HG02840 (cell line): ENCODE data around the gene KIF22.
"Not testable (repeated sequence)": the region's sequence is repeated elsewhere in the genome, so short reads cannot be mapped to it uniquely, and the experiment has no call there.

Experiments used
- ATAC-seq: cut with Tn5 transposase; IDR thresholded peaks from one replicate; pipeline ENCODE4 v1.9.1; 2021; ENCODE audit warnings: mild to moderate bottlenecking, moderate library complexity, moderate number of reproducible peaks; ENCODE audit not compliant: unreplicated experiment, low FRiP score

Gene KIF22

GRCh38 chr16:29833219-29833618 lies 42.7 kb downstream of the KIF22 start:
- ATAC-seq = not testable (repeated sequence)

GRCh38 chr16:29834079-29834478 lies 43.5 kb downstream of the KIF22 start:
- ATAC-seq = no peak

- ATAC-seq = no peak
Observed at GRCh38 chr16:29835926-29836325, 45.4 kb downstream of the KIF22 start.

- no peak for ATAC-seq
Observed at GRCh38 chr16:29836623-29837022, 46.1 kb downstream of the KIF22 start.

GRCh38 chr16:29837841-29838240 lies 47.3 kb downstream of the KIF22 start:
- no peak for ATAC-seq

GRCh38 chr16:29839822-29840221 lies 49.3 kb downstream of the KIF22 start:
- no peak for ATAC-seq

- no peak for ATAC-seq
Observed at GRCh38 chr16:29840240-29840639, 49.7 kb downstream of the KIF22 start.

GRCh38 chr16:29841631-29842030 lies 51.1 kb downstream of the KIF22 start:
- ATAC-seq = no peak

GRCh38 chr16:29842732-29843346 lies 52.3 kb downstream of the KIF22 start:
- no peak for ATAC-seq

GRCh38 chr16:29843931-29844330 lies 53.4 kb downstream of the KIF22 start:
- ATAC-seq = no peak

GRCh38 chr16:29844575-29845331 lies 54.2 kb downstream of the KIF22 start:
- no peak for ATAC-seq

GRCh38 chr16:29845656-29846055 lies 55.1 kb downstream of the KIF22 start:
- ATAC-seq = no peak

GRCh38 chr16:29848420-29849297 lies 58.1 kb downstream of the KIF22 start:
- no peak for ATAC-seq

- ATAC-seq = no peak
Observed at GRCh38 chr16:29849505-29849904, 59.0 kb downstream of the KIF22 start.

GRCh38 chr16:29850998-29851397 lies 60.4 kb downstream of the KIF22 start:
- ATAC-seq = no peak

GRCh38 chr16:29852654-29853053 lies 62.1 kb downstream of the KIF22 start:
- ATAC-seq = no peak

- no peak for ATAC-seq
Observed at GRCh38 chr16:29854520-29855100, 64.1 kb downstream of the KIF22 start.
